Upper lobe of left lung (tissue), 4 donors: ENCODE results near the gene PDZD2.

ENCODE experiments used
- CTCF ChIP-seq, 6 experiments: fragments of 450-650 bp in 4 of 6; fragments of 200-600 bp in 2 of 6; sonication (generic) in 2 of 6; IDR thresholded peaks; one replicate each; pipeline ENCODE4 v1.5.1; 2016 to 2019; ENCODE audit warnings: antibody characterized with exemption in 6 of 6
- EP300 ChIP-seq, 4 donors: sonication (generic); formaldehyde crosslinking; IDR thresholded peaks; one replicate each; pipeline ENCODE4 v1.5.1; 2017; ENCODE audit warnings: antibody characterized with exemption in 4 of 4, control low read depth in 2 of 4

GRCh38 chr5:31963358-31964006, 324.6 kb downstream of the PDZD2 start:
- TF ChIP-seq EP300 (IDR thresholded peaks at IDR 0.05) (no peak), CTCF (IDR thresholded peaks at IDR 0.05) (no peak)
